ENCODE results near the gene TERT. TPM values are rescaled to one million over a fixed set of nuclear protein-coding genes. Genes with fewer than 3 reads are reported as not detected.

Gene TERT
- total RNA-seq, 1 experiment from 2014 or later: 0.80 TPM

DNA sequence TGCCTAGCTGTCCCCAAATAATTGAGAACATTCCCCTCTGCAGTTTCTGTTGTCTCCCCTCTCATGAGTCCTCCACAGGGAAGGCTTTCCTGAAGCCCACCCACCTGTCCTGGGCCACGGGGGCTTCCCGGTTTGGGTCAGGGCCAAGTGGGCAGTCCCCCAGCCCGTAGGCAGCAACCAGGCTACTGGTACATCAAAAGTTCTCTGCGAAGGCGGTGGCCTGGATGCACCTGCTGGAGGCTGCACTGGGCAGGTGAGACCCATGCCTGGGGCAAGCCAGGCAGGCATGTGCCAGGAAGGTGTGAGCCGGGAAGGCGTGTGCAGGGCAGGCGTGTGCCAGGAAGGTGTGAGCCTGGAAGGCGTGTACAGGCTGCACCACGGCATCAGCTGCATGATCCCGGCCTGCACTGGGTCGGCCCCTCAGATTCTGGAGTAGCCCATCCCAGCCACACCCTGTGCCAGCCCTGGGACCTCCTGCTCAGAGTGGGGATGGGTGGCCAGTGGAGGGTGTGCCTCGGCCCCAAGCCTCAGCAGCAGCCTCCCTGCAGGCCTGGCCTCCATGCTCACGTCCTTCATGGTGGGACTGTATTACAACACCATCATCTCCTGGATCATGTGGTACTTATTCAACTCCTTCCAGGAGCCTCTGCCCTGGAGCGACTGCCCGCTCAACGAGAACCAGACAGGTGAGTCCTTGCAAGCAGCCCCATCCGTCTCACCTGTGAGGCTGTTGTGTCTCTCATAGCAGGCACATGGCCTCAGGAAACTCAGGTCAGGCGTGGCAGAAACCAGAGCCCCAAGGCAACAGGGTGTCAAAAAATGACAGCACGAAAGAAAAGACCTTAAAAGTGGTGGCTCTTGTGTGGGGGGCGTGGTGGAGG, 84.7 kb downstream of the TERT start:
- H3F3A ChIP-seq (ENCODE audit: low read length, unreplicated experiment): no peaks in the 10 kb centered on the region
- no TSS peak for BruUV-seq (replicated peaks)
- H3K4me1 ChIP-seq (ENCODE audit: insufficient read depth, low read length): no peaks in the 10 kb centered on the region
- no peak for ATAC-seq
- no peak for DNase-seq
- no peak overlapping the region for H2AFZ ChIP-seq (ENCODE audit: low read length)
- H3K4me2 ChIP-seq (ENCODE audit: low read length): no peak overlapping the region
- POLR2A ChIA-PET (ENCODE audit: unreplicated experiment): no interaction called here
- no peaks in the 10 kb centered on the region for H3K79me2 ChIP-seq (ENCODE audit: low read length)
- H3K9me2 ChIP-seq (replicated peaks; ENCODE audit: low read length): no peaks in the 10 kb centered on the region
- H3K4me3 ChIP-seq (ENCODE audit: low read length): no peak overlapping the region
- CTCF ChIA-PET: no interaction called here
- no peaks in the 10 kb centered on the region for H4K20me1 ChIP-seq (ENCODE audit: low read length)
- no peaks in the 10 kb centered on the region for H3K9me3 ChIP-seq (ENCODE audit: low read length)
- H3K36me3 ChIP-seq (ENCODE audit: low read depth, low read length): no peaks in the 10 kb centered on the region
- H3K27me3 ChIP-seq (ENCODE audit: low read length): peaks cover 3% of the 10 kb centered on the region; the same call in 1 of the 2 replicates
- intact Hi-C loops (cut with micrococcal nuclease): no loop called here
- H3K27ac ChIP-seq (ENCODE audit: low read length): no peak overlapping the region
- TF ChIP-seq, protein P1, sequence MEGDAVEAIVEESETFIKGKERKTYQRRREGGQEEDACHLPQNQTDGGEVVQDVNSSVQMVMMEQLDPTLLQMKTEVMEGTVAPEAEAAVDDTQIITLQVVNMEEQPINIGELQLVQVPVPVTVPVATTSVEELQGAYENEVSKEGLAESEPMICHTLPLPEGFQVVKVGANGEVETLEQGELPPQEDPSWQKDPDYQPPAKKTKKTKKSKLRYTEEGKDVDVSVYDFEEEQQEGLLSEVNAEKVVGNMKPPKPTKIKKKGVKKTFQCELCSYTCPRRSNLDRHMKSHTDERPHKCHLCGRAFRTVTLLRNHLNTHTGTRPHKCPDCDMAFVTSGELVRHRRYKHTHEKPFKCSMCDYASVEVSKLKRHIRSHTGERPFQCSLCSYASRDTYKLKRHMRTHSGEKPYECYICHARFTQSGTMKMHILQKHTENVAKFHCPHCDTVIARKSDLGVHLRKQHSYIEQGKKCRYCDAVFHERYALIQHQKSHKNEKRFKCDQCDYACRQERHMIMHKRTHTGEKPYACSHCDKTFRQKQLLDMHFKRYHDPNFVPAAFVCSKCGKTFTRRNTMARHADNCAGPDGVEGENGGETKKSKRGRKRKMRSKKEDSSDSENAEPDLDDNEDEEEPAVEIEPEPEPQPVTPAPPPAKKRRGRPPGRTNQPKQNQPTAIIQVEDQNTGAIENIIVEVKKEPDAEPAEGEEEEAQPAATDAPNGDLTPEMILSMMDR (conservative IDR thresholded peaks at IDR 0.05; ENCODE audit: low read depth, low read length): no peak
- TF ChIP-seq EZH2 (IDR thresholded peaks at IDR 0.05; ENCODE audit: low read length, unreplicated experiment) (no peak), EZH2phosphoT487 (IDR thresholded peaks at IDR 0.05; ENCODE audit: borderline replicate concordance, low read length) (no peak)
- no peak overlapping the region for H3K9ac ChIP-seq (ENCODE audit: low read length)

DNA sequence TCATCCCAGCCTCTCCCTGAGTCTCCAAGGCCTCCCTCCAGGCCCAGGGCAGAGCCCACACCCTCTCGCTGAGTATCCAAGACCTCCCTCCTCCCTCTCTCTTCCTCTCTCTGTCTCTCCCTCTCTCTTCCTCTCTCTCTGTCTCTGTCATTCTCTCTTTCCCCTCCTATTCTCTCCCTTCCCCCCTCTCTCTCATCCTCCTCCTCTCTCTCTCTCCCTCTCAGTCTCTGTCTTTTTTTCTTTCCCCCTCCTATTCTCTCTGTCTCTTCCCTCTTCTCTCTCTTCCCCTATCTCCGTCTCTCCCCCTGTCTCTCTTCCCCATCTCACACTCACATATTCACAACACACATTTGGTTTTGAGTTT, 85.4 kb downstream of the TERT start:
- H4K20me1 ChIP-seq (ENCODE audit: low read length): no peaks in the 10 kb centered on the region
- peaks cover 3% of the 10 kb centered on the region; the same call in 1 of the 2 replicates for H3K27me3 ChIP-seq (ENCODE audit: low read length)
- no peak overlapping the region for H2AFZ ChIP-seq (ENCODE audit: low read length)
- H3F3A ChIP-seq (ENCODE audit: low read length, unreplicated experiment): no peaks in the 10 kb centered on the region
- POLR2A ChIA-PET (ENCODE audit: unreplicated experiment): no interaction called here
- H3K4me3 ChIP-seq (ENCODE audit: low read length): no peak overlapping the region
- DNase-seq (no peak), ATAC-seq (no peak; the same call in 1 of the 2 replicates)
- no peaks in the 10 kb centered on the region for H3K4me1 ChIP-seq (ENCODE audit: insufficient read depth, low read length)
- H3K36me3 ChIP-seq (ENCODE audit: low read depth, low read length): no peaks in the 10 kb centered on the region
- no peaks in the 10 kb centered on the region for H3K79me2 ChIP-seq (ENCODE audit: low read length)
- CTCF ChIA-PET: no interaction called here
- intact Hi-C loops (cut with micrococcal nuclease): no loop called here
- H3K9me3 ChIP-seq (ENCODE audit: low read length): no peaks in the 10 kb centered on the region
- H3K27ac ChIP-seq (ENCODE audit: low read length): no peak overlapping the region
- no peak overlapping the region for H3K4me2 ChIP-seq (ENCODE audit: low read length)
- H3K9me2 ChIP-seq (replicated peaks; ENCODE audit: low read length): no peaks in the 10 kb centered on the region
- no peak for TF ChIP-seq EZH2phosphoT487 (IDR thresholded peaks at IDR 0.05; ENCODE audit: borderline replicate concordance, low read length)
- TF ChIP-seq, protein P1 (conservative IDR thresholded peaks at IDR 0.05; ENCODE audit: low read depth, low read length): no peak
- TF ChIP-seq EZH2 (IDR thresholded peaks at IDR 0.05; ENCODE audit: low read length, unreplicated experiment): no peak
- H3K9ac ChIP-seq (ENCODE audit: low read length): no peak overlapping the region
- BruUV-seq (replicated peaks): no TSS peak

Data from PC-3 (cell line).